ENCODE results near the gene NADSYN1.

NADSYN1 gene

GRCh38 chr11:71437399-71437798, 15.6 kb upstream of the NADSYN1 start:
- no peak for TF ChIP-seq CTCF (IDR thresholded peaks at IDR 0.05; ENCODE audit: poor library complexity, severe bottlenecking)
- Histone ChIP-seq H3K27me3 (ENCODE audit: insufficient read depth, poor library complexity, severe bottlenecking) (no peaks in the 10 kb centered on the region), H3K9me3 (ENCODE audit: severe bottlenecking) (no peaks in the 10 kb centered on the region), H3K4me1 (ENCODE audit: insufficient read depth, poor library complexity, severe bottlenecking) (no peaks in the 10 kb centered on the region), H3K4me3 (ENCODE audit: severe bottlenecking) (no peak overlapping the region), H3K27ac (ENCODE audit: poor library complexity, severe bottlenecking) (no peak overlapping the region), H3K36me3 (ENCODE audit: low read depth) (peaks cover 77% of the 10 kb centered on the region)
- no peak for DNase-seq (ENCODE audit: low spot score)
- ATAC-seq (ENCODE audit: low read depth), result no peak

- Histone ChIP-seq H3K27me3 (ENCODE audit: insufficient read depth, poor library complexity, severe bottlenecking) (no peaks in the 10 kb centered on the region), H3K4me3 (ENCODE audit: severe bottlenecking) (no peak overlapping the region), H3K36me3 (ENCODE audit: low read depth) (peaks cover 82% of the 10 kb centered on the region), H3K4me1 (ENCODE audit: insufficient read depth, poor library complexity, severe bottlenecking) (no peaks in the 10 kb centered on the region), H3K27ac (ENCODE audit: poor library complexity, severe bottlenecking) (no peak overlapping the region), H3K9me3 (ENCODE audit: severe bottlenecking) (no peaks in the 10 kb centered on the region)
- DNase-seq (ENCODE audit: low spot score), result no peak
- no peak for ATAC-seq (ENCODE audit: low read depth)
- no peak for TF ChIP-seq CTCF (IDR thresholded peaks at IDR 0.05; ENCODE audit: poor library complexity, severe bottlenecking)
Measured at GRCh38 chr11:71437879-71438278, 15.1 kb upstream of the NADSYN1 start.

- peaks cover 90% of the 10 kb centered on the region for H3K36me3 ChIP-seq (ENCODE audit: low read depth)
- H3K27ac ChIP-seq (ENCODE audit: poor library complexity, severe bottlenecking), result no peak overlapping the region
- ATAC-seq (ENCODE audit: low read depth) (no peak), DNase-seq (ENCODE audit: low spot score) (no peak)
- no peak for TF ChIP-seq CTCF (IDR thresholded peaks at IDR 0.05; ENCODE audit: poor library complexity, severe bottlenecking)
- H3K9me3 ChIP-seq (ENCODE audit: severe bottlenecking), result no peaks in the 10 kb centered on the region
- no peaks in the 10 kb centered on the region for H3K27me3 ChIP-seq (ENCODE audit: insufficient read depth, poor library complexity, severe bottlenecking)
- no peaks in the 10 kb centered on the region for H3K4me1 ChIP-seq (ENCODE audit: insufficient read depth, poor library complexity, severe bottlenecking)
- H3K4me3 ChIP-seq (ENCODE audit: severe bottlenecking), result no peak overlapping the region
Measured at GRCh38 chr11:71438650-71439049, 14.4 kb upstream of the NADSYN1 start.

- no peak overlapping the region for H3K4me3 ChIP-seq (ENCODE audit: severe bottlenecking)
- H3K4me1 ChIP-seq (ENCODE audit: insufficient read depth, poor library complexity, severe bottlenecking), result no peaks in the 10 kb centered on the region
- H3K27ac ChIP-seq (ENCODE audit: poor library complexity, severe bottlenecking), result no peak overlapping the region
- no peak for DNase-seq (ENCODE audit: low spot score)
- H3K36me3 ChIP-seq (ENCODE audit: low read depth), result peaks cover 97% of the 10 kb centered on the region
- H3K9me3 ChIP-seq (ENCODE audit: severe bottlenecking), result no peaks in the 10 kb centered on the region
- ATAC-seq (ENCODE audit: low read depth), result no peak
- no peaks in the 10 kb centered on the region for H3K27me3 ChIP-seq (ENCODE audit: insufficient read depth, poor library complexity, severe bottlenecking)
- no peak for TF ChIP-seq CTCF (IDR thresholded peaks at IDR 0.05; ENCODE audit: poor library complexity, severe bottlenecking)
Measured at GRCh38 chr11:71440021-71440755, 12.8 kb upstream of the NADSYN1 start.

GRCh38 chr11:71441251-71441650, 11.8 kb upstream of the NADSYN1 start:
- DNase-seq (ENCODE audit: low spot score) (no peak), ATAC-seq (ENCODE audit: low read depth) (no peak)
- H3K4me1 ChIP-seq (ENCODE audit: insufficient read depth, poor library complexity, severe bottlenecking), result no peaks in the 10 kb centered on the region
- no peak overlapping the region for H3K27ac ChIP-seq (ENCODE audit: poor library complexity, severe bottlenecking)
- no peaks in the 10 kb centered on the region for H3K27me3 ChIP-seq (ENCODE audit: insufficient read depth, poor library complexity, severe bottlenecking)
- peaks cover 97% of the 10 kb centered on the region for H3K36me3 ChIP-seq (ENCODE audit: low read depth)
- TF ChIP-seq CTCF (IDR thresholded peaks at IDR 0.05; ENCODE audit: poor library complexity, severe bottlenecking), result no peak
- no peaks in the 10 kb centered on the region for H3K9me3 ChIP-seq (ENCODE audit: severe bottlenecking)
- no peak overlapping the region for H3K4me3 ChIP-seq (ENCODE audit: severe bottlenecking)
